ENCODE data around the gene RILPL2. TPM values are rescaled to one million over a fixed set of nuclear protein-coding genes. Genes with fewer than 3 reads are reported as not detected.
"Not testable (repeated sequence)": the region's sequence is repeated elsewhere in the genome, so short reads cannot be mapped to it uniquely, and the experiment has no call there.

Gene RILPL2
- 10 to 100 TPM; 12.3 to 12.6 TPM for total RNA-seq

- Mint-ChIP-seq H3K9me3 (no peaks in the 10 kb centered on the region), H3K4me3 (peak within 1 kb of the TSS; percentile 98), H3K36me3 (ENCODE audit: low read depth) (peaks cover 49% of the 10 kb centered on the region), H3K4me1 (peaks cover 13% of the 10 kb centered on the region), H3K27me3 (no peaks in the 10 kb centered on the region), H3K27ac (peak within 1 kb of the TSS; percentile 93)
- ATAC-seq (replicated peaks), result peak; percentile 88
Measured at GRCh38 chr12:123436017-123436964, at the start of gene RILPL2. TSS of gene RILPL2 (minus strand) at chr12:123436684. CDS start at chr12:123436420, 264 bp downstream.

DNA sequence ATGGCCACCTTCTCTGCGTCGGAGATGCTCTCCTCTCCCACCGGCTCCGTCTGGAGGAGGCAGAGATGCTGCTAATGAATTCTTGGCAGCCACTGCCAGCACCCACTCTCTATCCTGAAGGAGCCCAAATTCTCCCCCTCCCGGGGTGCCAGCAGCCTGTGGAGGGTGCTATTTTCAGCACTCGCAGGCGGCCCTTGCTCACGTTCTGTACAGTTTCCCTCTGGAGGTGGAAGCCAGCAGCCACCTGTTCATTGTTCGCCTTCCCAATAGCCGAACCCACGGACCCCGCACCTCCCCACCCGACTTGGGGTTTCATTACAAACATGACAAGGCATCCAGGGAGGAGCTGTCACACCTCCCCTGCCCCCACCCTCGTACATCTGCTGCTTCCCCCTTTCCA is 49.3 kb upstream of the RILPL2 start:
- Mint-ChIP-seq H3K9me3 (no peaks in the 10 kb centered on the region), H3K27me3 (no peaks in the 10 kb centered on the region), H3K36me3 (ENCODE audit: low read depth) (no peaks in the 10 kb centered on the region), H3K4me3 (no peak overlapping the region), H3K27ac (no peak overlapping the region), H3K4me1 (peaks cover 6% of the 10 kb centered on the region)
- no peak for ATAC-seq (replicated peaks)

- peak overlapping the region; percentile 58 for H3K27ac Mint-ChIP-seq
- H3K4me3 Mint-ChIP-seq, result peak overlapping the region; percentile 17
- ATAC-seq (replicated peaks), result peak; percentile 24
- H3K27me3 Mint-ChIP-seq, result no peaks in the 10 kb centered on the region
- no peaks in the 10 kb centered on the region for H3K36me3 Mint-ChIP-seq (ENCODE audit: low read depth)
- H3K4me1 Mint-ChIP-seq, result peaks cover 6% of the 10 kb centered on the region
- no peaks in the 10 kb centered on the region for H3K9me3 Mint-ChIP-seq
Measured at GRCh38 chr12:123483602-123484248, 47.2 kb upstream of the RILPL2 start.

GRCh38 chr12:123482876-123483275 is 46.4 kb upstream of the RILPL2 start:
- no peak for ATAC-seq (replicated peaks)
- Mint-ChIP-seq H3K27me3 (no peaks in the 10 kb centered on the region), H3K27ac (peak overlapping the region; percentile 58)

DNA sequence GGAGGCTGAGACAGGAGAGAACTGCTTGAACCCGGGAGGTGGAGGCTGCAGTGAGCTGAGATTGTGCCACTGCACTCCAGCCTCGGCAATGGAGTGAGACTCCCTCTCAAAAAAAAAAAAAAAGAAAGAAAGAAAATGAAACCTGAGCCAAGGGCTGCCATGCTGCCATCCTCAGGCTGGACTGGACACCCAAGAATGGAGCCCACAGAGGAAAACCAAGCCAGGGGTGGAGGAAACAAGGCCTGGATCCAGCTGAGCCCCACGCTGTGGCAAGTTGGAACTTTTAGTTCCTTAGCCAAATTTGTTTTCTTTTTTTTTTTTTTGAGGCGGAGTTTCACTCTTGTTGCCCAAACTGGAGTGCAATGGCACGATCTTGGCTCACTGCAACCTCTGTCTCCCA is 44.8 kb upstream of the RILPL2 start:
- ATAC-seq (replicated peaks); H3K4me3 Mint-ChIP-seq; H3K27me3 Mint-ChIP-seq; H3K9me3 Mint-ChIP-seq; H3K36me3 Mint-ChIP-seq (ENCODE audit: low read depth); H3K27ac Mint-ChIP-seq: not testable (repeated sequence)
- H3K4me1 Mint-ChIP-seq, result peaks cover 11% of the 10 kb centered on the region

More at GRCh38 chr12:123482876-123483275, 46.4 kb upstream of the RILPL2 start:
- H3K9me3 Mint-ChIP-seq, result no peaks in the 10 kb centered on the region
- peaks cover 6% of the 10 kb centered on the region for H3K4me1 Mint-ChIP-seq
- H3K36me3 Mint-ChIP-seq (ENCODE audit: low read depth), result no peaks in the 10 kb centered on the region
- H3K4me3 Mint-ChIP-seq, result no peak overlapping the region

DNA sequence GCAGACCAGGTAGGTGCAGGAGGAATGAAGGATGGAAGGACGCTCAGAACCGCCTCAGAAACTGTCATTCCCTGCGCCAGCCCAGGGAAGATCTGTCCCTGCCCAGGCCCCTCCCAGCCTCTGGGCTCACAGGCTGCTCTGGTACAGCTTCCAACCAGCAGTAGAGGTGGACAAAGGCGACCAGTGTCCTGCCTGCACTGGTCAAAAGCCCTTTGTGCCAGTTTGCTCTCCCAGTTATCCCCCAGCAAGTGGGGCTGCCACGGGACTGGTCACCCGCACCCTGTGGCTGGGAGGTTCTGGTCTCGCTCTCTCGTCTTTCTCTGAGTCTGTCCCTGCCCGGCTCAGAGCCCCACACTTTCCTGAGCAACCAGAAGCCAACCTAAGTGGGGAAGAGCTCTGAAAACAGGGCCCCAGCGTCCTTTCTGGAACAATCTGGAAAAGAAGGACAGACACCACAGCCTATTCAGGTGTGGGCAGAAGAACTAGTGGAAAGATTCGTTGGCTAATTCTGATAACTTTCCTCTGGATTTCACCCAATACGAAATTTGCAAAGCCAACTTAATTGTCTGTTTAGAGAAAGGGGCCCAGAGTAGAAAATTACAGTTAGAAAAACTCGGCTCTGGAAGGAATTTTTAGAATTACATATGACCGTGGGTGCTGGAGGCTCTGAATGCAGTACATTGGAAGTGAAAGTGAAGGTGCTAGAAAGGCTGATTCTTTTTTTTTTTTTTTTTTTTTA is 43.1 kb upstream of the RILPL2 start:
- H3K4me1 Mint-ChIP-seq, result peaks cover 22% of the 10 kb centered on the region
- peak overlapping the region; percentile 52 for H3K27ac Mint-ChIP-seq
- no peaks in the 10 kb centered on the region for H3K27me3 Mint-ChIP-seq
- no peak overlapping the region for H3K4me3 Mint-ChIP-seq
- no peaks in the 10 kb centered on the region for H3K9me3 Mint-ChIP-seq
- no peak for ATAC-seq (replicated peaks)
- no peaks in the 10 kb centered on the region for H3K36me3 Mint-ChIP-seq (ENCODE audit: low read depth)

DNA sequence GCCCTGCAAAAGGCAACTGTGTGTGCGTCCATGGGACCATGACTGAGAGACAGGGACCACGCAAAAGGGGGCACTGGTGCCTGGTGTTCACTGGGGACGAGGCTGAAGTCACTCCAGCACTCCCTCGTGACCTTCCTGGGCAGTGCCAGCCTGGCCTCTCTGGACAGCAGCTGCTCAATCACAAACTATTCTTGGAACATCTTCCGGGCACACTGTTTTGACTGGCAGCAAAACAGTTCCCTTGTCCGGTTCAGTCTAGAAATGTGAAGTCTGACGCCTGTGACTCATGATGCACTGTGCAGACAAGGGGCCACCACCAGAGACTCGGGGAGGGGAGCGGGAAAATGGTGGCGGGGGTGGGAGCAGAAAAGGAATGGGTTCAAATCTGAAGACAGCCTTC is 42.3 kb upstream of the RILPL2 start:
- Mint-ChIP-seq H3K27ac (no peak overlapping the region), H3K4me1 (peaks cover 16% of the 10 kb centered on the region), H3K36me3 (ENCODE audit: low read depth) (no peaks in the 10 kb centered on the region), H3K27me3 (no peaks in the 10 kb centered on the region), H3K4me3 (no peak overlapping the region), H3K9me3 (no peaks in the 10 kb centered on the region)
- ATAC-seq (replicated peaks), result no peak

GRCh38 chr12:123478069-123478468 is 41.6 kb upstream of the RILPL2 start:
- H3K27me3 Mint-ChIP-seq, result no peaks in the 10 kb centered on the region
- no peak overlapping the region for H3K4me3 Mint-ChIP-seq
- no peaks in the 10 kb centered on the region for H3K9me3 Mint-ChIP-seq
- H3K36me3 Mint-ChIP-seq (ENCODE audit: low read depth), result no peaks in the 10 kb centered on the region
- ATAC-seq (replicated peaks), result no peak
- H3K27ac Mint-ChIP-seq, result no peak overlapping the region
- H3K4me1 Mint-ChIP-seq, result peaks cover 16% of the 10 kb centered on the region

GRCh38 chr12:123475246-123475703 is 38.8 kb upstream of the RILPL2 start:
- ATAC-seq (replicated peaks), result no peak
- H3K27ac Mint-ChIP-seq, result peak overlapping the region; percentile 79
- no peaks in the 10 kb centered on the region for H3K9me3 Mint-ChIP-seq
- H3K27me3 Mint-ChIP-seq, result no peaks in the 10 kb centered on the region
- peak overlapping the region; percentile 46 for H3K4me3 Mint-ChIP-seq
- H3K4me1 Mint-ChIP-seq, result peaks cover 16% of the 10 kb centered on the region
- H3K36me3 Mint-ChIP-seq (ENCODE audit: low read depth), result peaks cover 20% of the 10 kb centered on the region

- Mint-ChIP-seq H3K9me3 (no peaks in the 10 kb centered on the region), H3K4me3 (peak overlapping the region; percentile 46), H3K4me1 (peaks cover 16% of the 10 kb centered on the region), H3K27ac (peak overlapping the region; percentile 79), H3K27me3 (no peaks in the 10 kb centered on the region), H3K36me3 (ENCODE audit: low read depth) (peaks cover 22% of the 10 kb centered on the region)
- ATAC-seq (replicated peaks), result peak; percentile 73
Measured at GRCh38 chr12:123474485-123475245, 38.2 kb upstream of the RILPL2 start.

GRCh38 chr12:123472438-123472849 is 36.0 kb upstream of the RILPL2 start:
- Mint-ChIP-seq H3K36me3 (ENCODE audit: low read depth) (peaks cover 32% of the 10 kb centered on the region), H3K27me3 (no peaks in the 10 kb centered on the region), H3K27ac (no peak overlapping the region)

DNA sequence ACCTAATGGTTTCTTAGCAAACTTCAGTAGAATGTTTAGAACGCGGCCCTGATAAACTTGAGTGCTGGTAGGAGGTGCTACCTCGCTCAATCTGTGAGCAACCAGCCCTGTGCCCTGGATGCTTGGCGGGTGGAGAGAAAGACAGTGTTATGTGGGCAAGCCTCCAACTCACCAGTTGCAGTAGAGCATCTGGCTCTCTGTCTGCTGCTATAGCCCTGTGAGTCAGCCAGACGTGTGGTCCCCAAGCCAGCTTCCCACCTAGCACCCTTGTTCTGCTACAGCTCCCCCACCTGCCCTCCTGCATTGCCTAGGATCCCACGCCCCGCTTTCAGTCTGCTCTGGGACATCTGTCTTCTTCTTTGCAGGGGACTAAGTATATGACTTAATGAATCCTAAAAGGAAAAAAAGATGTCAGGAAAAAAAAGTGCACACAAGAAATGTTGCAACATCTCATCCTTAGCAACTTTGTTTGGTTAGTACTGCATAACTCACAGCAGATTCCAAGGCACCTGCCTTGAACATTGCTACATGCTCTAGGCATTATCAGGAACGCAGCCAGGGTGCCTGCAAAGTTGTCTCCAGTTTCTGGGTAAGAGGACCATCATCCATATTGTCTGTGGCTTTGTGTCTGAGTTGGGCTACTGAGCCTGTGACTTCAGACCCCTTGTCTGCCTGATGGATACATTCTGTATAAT is 35.0 kb upstream of the RILPL2 start:
- Mint-ChIP-seq H3K27me3 (no peaks in the 10 kb centered on the region), H3K27ac (no peak overlapping the region), H3K4me1 (peaks cover 12% of the 10 kb centered on the region), H3K36me3 (ENCODE audit: low read depth) (peaks cover 42% of the 10 kb centered on the region), H3K9me3 (no peaks in the 10 kb centered on the region), H3K4me3 (no peak overlapping the region)
- no peak for ATAC-seq (replicated peaks)

More at GRCh38 chr12:123472438-123472849, 36.0 kb upstream of the RILPL2 start:
- Mint-ChIP-seq H3K4me3 (no peak overlapping the region), H3K4me1 (peaks cover 16% of the 10 kb centered on the region), H3K9me3 (no peaks in the 10 kb centered on the region)
- no peak for ATAC-seq (replicated peaks)

- H3K4me1 Mint-ChIP-seq, result peaks cover 7% of the 10 kb centered on the region
- H3K9me3 Mint-ChIP-seq, result no peaks in the 10 kb centered on the region
- ATAC-seq (replicated peaks), result no peak
- H3K36me3 Mint-ChIP-seq (ENCODE audit: low read depth), result peaks cover 57% of the 10 kb centered on the region
- H3K27ac Mint-ChIP-seq, result no peak overlapping the region
- no peaks in the 10 kb centered on the region for H3K27me3 Mint-ChIP-seq
- no peak overlapping the region for H3K4me3 Mint-ChIP-seq
Measured at GRCh38 chr12:123469978-123470377, 33.5 kb upstream of the RILPL2 start.

Measured in activated T-helper 17 cell treated with anti-CD3 and anti-CD28 coated beads, Interleukin-2, amount 50 U/mL, for 72 hours (primary cell).